SK-MEL-5 (cell line): ENCODE data around the gene PXMP4. TPM values are rescaled to one million over a fixed set of nuclear protein-coding genes. Genes with fewer than 3 reads are reported as not detected.

ENCODE experiments used
- DNase-seq: peaks from one replicate; pipeline ENCODE4 v3.0.0-alpha.2; 2016; ENCODE audit warnings: low read depth, low spot score
- in situ Hi-C: cut with HindIII; loops from 2 replicates; pipeline ENCODE4 v1.10.0; 2016; ENCODE audit warnings: low sequenced_read_pairs, high pct_unique_total_duplicates, low pct_unique_long_range_greater_than_20kb
- total RNA-seq: library from RNA; depleted of rRNA; stranded (reverse); fragments of >200 nt; shearing (Covaris generic); gene quantifications from 2 replicates; pipeline ENCODE4 v1.2.3, GENCODE V29; 2014; rRNA removed

PXMP4 gene
- total RNA-seq, 1 experiment from 2014 or later = 11.5 TPM

- in situ Hi-C loops = no loop called here
- no peak for DNase-seq
Observed at GRCh38 chr20:33653900-33654596, 66.1 kb downstream of the PXMP4 start.

GRCh38 chr20:33653218-33653899, 66.8 kb downstream of the PXMP4 start:
- in situ Hi-C loops = no loop called here
- DNase-seq = peak; percentile 82

Other genes with a start within 250 kb of the PXMP4 start
- gene CBFA2T2, start 230.2 kb downstream of the PXMP4 start, total RNA-seq = 6.0 and 6.3 TPM in 2 replicates
- gene C20orf144, start 58.0 kb downstream of the PXMP4 start, total RNA-seq = not detected in 2 replicates
- gene ACTL10, start 53.4 kb downstream of the PXMP4 start, total RNA-seq = not detected in 2 replicates
- gene NECAB3, start 45.9 kb downstream of the PXMP4 start, total RNA-seq = 63.1 and 78.9 TPM in 2 replicates
- 16.7 and 18.9 TPM in 2 replicates for gene E2F1, start 33.9 kb downstream of the PXMP4 start, total RNA-seq
- gene ZNF341, start 11.7 kb upstream of the PXMP4 start, total RNA-seq = 1.6 and 1.7 TPM in 2 replicates
- 28.4 and 34.3 TPM in 2 replicates for gene CHMP4B, start 91.0 kb upstream of the PXMP4 start, total RNA-seq